HG02798 (cell line): ENCODE results near the gene NPAS3.

ENCODE experiments used
- ATAC-seq: cut with Tn5 transposase; IDR thresholded peaks from one replicate; pipeline ENCODE4 v1.9.1; 2021; ENCODE audit warnings: mild to moderate bottlenecking; ENCODE audit not compliant: unreplicated experiment, poor library complexity

NPAS3 gene

DNA sequence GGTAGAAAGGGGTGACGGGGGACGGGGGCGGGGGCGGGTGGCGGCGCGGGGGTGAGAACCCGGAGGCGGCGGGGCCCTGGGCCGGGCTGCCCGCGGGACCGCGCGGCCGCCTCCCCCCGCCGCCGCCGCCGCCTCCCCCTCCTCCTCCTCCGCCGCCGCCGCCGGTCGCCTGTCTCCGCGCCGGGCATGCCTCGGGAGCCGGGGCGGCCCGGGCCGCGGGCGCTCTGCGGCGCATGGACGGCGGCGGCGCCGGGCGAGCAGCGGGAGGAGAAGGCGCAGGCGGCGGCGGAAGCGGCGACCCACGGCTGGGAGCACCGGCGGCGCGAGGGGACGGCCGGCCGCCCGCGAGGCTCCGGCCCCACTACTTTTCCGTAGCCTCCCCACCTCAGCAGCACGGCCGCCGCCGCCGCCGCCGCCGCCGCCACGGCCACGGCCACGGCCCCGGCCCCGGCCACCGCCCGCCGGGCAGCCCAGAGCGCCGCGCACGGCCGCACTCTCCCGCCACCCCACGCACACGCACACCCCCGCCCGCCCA lies at the start of gene NPAS3:
TSS of gene NPAS3 (plus strand) at position 161 of the 535 bp plus-strand sequence.
- ATAC-seq = peak; percentile 48

- no peak for ATAC-seq
Measured at GRCh38 chr14:32896979-32897697, 41.5 kb upstream of the NPAS3 start.

- ATAC-seq = no peak
Measured at GRCh38 chr14:32897698-32898064, 41.0 kb upstream of the NPAS3 start.

GRCh38 chr14:32898876-32899275 lies 39.8 kb upstream of the NPAS3 start:
- ATAC-seq = no peak

- no peak for ATAC-seq
Measured at GRCh38 chr14:32900547-32900946, 38.1 kb upstream of the NPAS3 start.

DNA sequence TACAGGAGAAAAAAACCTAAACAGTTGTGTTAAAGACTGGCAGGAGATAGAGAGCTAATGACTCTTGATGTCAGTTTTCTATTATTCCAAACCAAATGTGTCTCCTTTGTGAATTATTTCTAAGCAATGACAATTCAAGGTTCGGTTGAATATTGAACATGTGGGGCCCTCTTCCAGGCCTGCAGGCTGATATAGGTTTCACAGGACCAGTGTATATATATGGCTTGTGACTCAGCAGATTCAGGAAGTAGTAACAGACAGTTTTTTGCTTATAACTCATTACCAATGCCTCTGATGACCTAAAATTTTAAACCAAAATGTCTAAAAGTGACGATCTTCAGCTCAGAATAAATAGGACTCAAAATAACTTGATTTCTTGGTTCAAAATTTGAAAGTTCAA lies 33.7 kb upstream of the NPAS3 start:
- ATAC-seq = no peak

GRCh38 chr14:32906672-32907071 lies 32.0 kb upstream of the NPAS3 start:
- ATAC-seq = no peak

GRCh38 chr14:32908196-32909084 lies 30.2 kb upstream of the NPAS3 start:
- ATAC-seq = no peak

DNA sequence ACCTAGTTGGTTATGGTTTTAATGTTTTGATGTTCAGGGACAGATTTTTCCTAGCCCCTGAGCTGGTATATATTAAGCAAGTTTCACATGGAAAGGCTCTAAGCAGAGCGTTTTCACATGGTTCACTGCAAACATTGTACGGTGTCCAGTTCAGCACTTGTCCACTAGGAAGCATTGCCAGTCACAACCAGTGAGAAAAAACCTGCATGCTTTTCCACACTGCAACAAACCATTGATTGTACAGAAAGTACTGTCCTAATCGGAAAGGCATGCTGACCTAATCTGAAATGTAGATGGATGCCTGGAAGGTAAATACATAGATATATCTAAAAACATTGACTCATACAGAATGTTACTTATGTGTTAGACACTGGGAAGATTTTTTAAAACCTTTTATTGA lies 25.0 kb upstream of the NPAS3 start:
- no peak for ATAC-seq

DNA sequence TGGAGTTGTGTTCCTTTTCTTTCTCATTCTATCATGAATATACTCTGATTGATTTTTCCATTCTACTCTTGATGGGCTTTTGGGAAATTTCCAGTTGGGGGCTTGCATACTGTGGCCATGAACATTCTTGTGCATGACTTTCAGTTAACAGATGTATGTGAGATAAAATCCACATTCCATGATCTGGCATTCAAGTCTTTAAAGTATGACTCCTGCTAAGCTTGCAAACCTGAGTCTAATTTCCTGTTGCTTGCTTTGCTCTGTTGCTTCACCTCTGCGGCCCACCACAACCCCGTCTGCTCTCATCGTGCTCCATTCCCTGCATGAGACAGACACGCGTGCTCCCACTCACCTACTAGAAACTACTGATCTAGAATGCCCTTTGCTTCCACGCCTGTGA lies 24.3 kb upstream of the NPAS3 start:
- ATAC-seq = no peak

- ATAC-seq = no peak
Measured at GRCh38 chr14:32920696-32921276, 17.9 kb upstream of the NPAS3 start.

- ATAC-seq = no peak
Measured at GRCh38 chr14:32925439-32925838, 13.2 kb upstream of the NPAS3 start.

GRCh38 chr14:32932302-32932913 lies 6.3 kb upstream of the NPAS3 start:
- ATAC-seq = no peak

GRCh38 chr14:32932914-32933628 lies 5.6 kb upstream of the NPAS3 start:
- ATAC-seq = no peak

- ATAC-seq = no peak
Measured at GRCh38 chr14:32933629-32934072, 5.0 kb upstream of the NPAS3 start.

DNA sequence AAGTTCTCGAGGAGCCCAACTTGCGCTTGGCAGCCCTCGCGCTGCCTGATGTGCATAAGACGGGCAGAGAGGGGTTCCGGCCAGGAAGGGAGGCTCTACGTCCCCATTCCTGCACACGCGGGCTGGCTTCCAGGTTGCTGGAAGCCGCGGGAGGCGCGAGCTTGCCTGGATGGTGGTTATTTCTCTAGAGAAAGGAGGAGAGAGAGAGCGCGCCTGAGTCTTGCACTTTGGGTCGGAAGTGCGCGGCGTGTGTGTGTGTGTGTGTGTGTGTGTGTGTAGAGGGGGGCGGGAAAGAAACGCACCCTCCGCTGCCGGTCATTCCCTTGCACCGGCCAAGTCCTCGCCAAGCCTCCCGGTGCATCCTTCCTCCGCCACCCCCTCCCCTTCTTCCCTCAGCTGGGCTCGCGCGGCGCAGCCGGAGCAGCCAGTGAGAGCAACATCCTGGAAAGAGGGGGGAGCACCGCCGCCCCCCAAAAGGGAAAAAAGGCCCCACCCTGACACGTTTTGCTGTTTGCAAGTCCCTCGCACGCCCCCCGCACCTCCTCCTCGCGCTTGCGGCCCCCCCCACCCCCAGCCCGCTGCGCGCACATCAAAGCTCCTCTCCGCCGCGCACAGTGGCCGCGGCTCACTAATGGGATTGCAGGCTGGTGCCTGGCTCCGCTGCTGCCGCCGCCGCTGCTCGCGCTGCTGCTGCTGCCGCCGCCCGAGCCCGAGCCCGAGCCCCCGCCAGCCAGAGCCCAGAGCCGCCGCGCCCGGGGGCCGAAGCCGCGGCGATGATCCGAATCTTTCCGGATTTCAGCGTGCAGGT lies 4.4 kb upstream of the NPAS3 start:
- ATAC-seq = no peak

GRCh38 chr14:32934881-32935633 lies 3.6 kb upstream of the NPAS3 start:
- no peak for ATAC-seq
